HG02610 (cell line): ENCODE data around the gene PRELP.
"Not testable (repeated sequence)": the region's sequence is repeated elsewhere in the genome, so short reads cannot be mapped to it uniquely, and the experiment has no call there.

Experiments used
- ATAC-seq: cut with Tn5 transposase; IDR thresholded peaks from one replicate; pipeline ENCODE4 v1.9.1; 2021; ENCODE audit warnings: mild to moderate bottlenecking, moderate library complexity; ENCODE audit not compliant: unreplicated experiment

Gene PRELP

DNA sequence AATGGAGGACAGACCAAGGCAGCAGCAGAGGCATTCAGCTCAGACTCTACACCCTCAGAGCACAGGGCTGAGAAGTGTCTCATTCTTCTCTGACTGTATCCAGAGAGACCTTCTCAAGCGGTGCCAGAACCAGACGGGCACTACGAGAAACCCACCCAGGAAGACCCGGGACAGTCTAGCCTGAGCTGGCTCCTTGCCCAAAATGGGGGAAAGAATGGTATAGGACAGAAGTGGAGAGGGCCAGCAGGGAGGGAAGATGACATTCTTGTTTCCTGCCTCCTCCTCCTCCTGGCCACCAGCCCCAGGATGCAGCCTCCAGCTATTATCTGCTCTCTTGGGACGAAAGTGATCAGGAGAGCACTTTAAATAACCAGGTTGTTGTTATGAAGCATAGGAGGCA lies 22.6 kb upstream of the PRELP start:
- no peak for ATAC-seq

DNA sequence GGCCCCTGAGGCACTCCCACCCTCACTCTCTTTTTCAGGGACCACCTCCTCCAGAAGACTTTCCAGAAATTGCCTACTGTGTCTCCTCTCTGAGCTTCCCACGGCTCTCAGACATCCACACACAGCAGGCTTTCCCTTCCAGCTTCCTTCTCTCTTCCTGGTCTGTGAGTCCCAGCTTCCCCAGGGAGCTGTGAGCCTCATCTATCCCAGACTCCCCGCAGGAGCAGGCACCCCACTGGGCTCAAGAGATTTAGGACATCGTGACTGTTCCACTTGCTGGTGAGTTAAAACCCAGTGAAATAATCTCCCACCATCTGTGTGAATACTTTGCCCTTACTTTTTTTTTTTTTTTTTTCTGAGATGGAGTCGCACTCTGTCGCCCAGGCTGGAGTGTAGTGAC lies 22.0 kb upstream of the PRELP start:
- ATAC-seq: no peak

DNA sequence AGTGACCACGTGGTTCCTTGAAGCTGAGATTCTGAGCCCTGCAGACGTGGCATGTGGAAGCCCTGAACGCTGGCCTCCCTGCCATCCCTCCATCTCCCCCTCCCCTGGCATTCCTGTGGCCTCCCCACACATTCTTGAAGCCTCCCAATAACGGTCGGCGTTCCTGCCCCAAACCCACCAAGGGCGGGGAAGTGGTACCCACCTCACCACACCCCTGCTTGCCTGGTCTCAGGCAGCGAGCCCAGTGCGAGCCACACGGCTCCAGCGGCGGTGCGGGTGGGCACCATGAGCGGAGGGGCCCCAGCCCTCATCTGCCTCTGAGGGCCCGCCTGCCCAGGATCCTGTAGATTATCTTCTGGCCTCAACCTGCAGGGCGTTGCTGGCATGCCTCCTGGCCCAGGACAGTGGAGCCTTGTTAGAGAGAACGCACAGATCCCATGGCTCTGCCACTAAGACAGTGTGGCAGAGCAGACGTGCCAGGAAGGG lies 20.6 kb upstream of the PRELP start:
- ATAC-seq: no peak

DNA sequence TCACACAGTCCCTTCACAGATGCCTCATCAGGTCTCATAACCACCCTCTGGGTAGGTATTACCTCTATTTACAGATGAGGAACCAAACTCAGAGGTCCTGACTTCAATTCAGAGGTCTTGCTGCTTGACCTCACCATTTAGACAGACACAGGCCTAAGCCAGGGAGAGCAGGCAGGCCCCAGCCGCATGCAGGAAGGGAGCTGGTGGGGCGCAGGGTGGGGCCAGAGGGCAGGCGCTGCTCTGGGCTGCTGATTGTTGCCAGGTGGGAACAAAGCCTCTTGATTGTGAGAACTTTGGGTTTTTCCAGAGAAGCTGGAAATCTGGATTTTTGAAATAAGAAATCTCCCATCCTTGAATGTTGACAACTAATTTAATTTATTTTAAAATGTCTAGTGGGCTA lies 19.9 kb upstream of the PRELP start:
- no peak for ATAC-seq

DNA sequence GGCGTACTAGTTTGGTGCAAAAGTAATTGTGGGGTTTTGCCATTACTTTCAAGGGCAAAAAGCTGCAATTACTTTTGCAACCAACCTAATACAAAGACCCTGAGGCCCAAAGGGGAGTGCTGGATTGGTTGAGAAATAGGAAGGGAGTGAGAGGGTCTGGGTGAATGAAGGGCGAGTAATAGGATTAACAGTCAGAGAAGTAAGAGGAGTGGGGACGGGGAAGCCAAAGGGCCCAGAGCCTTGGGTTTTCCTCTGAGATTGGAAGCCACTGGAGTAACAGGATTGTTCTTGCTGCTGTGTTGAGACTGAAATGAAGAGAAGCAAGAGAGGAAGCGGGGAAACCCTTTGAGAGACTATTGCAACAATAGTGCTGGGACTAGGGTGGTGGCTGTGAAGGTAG lies 19.0 kb upstream of the PRELP start:
- no peak for ATAC-seq

DNA sequence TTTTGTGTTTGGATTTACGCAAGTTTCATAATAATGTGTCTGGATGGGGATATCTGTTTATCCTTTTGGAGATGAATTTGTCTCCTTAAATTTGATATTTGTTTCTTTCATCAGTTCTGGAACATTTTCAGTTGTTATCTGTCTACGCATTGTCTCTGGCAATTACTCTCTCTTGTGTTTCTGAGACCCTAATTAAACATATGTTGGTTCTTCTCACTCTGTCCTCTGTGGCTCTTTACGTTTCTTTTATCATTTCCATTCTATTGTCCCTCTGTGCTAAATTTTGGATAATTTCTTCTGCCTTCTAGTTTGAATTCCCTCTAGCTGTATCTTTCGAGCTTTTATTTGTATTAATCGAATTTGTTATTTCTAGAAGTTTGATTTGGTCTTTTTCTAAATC lies 17.5 kb upstream of the PRELP start:
- ATAC-seq: no peak

DNA sequence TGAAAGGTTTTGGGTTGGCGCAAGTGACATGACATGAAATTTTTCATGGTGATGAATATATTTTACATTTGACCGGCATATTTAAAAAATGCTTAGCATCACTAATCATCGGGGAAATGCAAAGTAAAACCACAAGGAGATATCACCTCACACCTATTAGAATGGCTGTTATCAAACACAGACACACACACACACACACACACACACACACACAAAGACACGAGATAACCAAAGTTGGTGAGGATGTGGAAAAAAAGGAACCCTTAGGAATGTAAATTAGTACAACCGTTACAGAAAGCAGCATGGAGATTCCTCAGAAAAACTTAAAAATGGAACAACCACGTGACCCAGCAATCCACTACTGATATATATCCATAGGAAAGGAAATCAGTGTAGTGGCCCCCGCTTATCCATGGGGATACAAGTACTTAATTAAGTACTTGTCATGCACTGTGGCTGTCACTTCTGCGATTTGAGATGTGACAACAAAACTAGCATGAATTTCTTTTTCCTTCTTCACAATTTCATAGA lies 15.9 kb upstream of the PRELP start:
- ATAC-seq: no peak

DNA sequence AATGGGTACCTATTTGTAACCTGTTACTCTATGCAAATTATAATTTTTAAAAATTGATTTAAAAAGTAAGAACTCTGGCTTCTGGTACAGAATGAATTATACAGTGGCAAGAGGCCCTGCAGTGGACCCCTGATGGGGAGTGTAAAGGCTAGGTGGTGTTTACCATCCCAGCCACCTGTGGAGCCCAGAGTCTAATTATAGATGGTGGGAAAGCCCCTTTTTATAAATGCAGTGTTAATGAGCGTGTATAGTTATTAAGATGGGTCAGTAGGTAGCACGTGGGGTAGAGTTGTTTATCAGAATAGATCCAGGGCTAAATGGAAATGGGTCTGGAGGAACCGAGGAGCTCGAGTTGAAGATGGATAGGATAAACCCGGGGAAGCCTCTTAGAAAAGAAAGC lies 13.9 kb upstream of the PRELP start:
- no peak for ATAC-seq

DNA sequence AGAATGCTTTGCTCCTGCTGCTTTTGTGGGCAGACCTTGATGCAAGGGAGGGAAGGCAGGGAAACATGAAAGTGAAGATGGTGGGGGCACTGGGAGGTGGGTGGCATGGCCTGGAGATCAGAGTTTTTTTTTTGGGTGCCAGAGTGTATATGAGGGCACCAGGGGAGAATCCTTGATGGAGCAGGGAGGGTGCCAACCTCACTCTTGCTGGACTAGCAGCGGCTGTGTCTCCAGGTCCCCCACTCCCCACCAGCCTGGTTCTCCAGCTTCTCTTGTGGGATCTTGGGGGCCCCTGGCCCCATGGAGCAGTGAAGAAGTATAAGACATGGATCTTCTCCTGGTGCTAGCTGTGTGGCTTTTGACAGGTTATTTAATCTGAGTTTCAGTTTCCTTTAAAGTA lies 13.5 kb upstream of the PRELP start:
- ATAC-seq: no peak

DNA sequence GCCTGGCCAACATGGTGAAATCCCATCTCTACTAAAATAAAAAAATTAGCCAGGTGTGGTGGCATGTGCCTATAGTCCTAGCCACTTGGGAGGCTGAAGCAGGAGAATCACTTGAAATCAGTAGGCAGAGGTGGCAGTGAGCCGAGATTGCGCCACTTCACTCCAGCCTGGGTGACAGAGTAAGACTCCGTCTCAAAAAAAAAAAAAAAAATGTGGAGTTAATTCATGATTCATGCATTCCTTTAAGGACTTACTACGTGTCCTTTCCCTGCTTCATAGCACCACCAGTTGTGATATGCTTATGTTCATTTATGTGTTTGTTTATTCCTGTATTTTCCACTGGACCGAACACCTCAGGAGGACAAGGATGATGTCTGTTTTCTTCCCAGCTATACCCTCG lies 12.7 kb upstream of the PRELP start:
- no peak for ATAC-seq

DNA sequence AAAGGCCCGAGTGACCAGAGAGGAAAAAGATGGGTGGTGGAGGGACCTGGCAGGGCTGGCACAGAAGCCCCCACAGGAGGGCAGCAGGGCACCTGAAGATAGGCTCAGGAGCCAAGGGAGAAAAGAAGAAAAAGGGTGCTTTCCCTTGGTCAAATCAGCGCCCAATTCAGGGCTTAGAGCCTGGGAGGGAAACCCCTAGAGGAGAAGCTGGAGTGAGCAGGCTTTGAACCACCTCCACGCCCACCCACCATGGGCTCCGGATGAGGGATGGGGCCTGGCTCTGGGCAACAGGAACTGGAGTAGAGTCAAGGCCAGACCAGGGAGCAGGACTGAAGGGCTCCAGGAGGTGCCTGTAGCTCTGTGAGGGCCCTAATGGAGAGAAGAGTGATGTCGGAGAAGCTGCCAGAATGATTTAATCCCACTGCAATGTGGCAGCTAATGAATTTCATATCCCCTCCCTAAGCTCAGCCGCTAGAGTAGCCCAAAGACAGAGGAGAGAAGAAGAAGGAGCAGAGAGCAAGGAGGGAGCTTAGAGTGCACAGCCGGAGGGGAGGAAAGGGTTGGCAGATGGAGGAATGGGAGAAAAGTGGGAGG lies 12.0 kb upstream of the PRELP start:
- no peak for ATAC-seq

DNA sequence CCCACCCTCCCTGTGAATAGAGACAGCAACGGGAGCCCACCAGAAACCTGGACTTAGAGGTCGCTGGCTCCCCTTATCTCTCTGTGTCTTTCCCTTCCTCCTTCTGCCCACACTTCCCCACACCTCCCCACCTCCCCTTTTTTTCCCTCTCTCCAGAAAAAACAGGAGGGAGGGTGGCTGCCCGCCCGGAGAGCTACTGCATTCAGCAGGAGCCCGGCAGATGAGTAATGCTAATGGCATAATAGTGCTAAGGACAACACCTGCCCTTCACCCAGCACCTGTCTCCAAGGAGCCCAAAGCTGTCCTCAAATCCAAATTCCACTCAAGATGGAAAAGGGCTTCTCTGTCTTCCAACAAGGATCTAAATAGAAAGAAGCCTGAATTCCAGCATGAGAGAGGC lies 11.4 kb upstream of the PRELP start:
- ATAC-seq: no peak

DNA sequence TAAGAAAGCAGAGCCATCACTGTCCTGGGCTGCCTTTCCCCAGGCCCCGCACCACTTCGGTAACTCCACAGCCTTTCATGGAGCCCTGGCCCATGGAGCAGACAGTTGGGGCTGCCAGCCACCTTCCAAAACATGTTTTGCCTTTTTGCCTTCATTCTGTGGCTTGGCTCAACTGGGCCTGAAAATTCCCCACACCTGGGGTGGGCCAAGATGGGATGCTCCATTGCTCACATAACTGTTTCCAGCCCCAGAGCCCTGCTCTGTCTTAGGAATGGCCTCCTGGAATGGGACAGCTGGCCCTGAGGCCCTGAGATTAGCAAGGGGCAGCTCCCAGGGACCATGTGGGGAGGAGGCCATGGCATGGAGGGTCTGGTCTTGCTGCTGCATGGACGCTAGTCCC lies 10.9 kb upstream of the PRELP start:
- ATAC-seq: no peak

DNA sequence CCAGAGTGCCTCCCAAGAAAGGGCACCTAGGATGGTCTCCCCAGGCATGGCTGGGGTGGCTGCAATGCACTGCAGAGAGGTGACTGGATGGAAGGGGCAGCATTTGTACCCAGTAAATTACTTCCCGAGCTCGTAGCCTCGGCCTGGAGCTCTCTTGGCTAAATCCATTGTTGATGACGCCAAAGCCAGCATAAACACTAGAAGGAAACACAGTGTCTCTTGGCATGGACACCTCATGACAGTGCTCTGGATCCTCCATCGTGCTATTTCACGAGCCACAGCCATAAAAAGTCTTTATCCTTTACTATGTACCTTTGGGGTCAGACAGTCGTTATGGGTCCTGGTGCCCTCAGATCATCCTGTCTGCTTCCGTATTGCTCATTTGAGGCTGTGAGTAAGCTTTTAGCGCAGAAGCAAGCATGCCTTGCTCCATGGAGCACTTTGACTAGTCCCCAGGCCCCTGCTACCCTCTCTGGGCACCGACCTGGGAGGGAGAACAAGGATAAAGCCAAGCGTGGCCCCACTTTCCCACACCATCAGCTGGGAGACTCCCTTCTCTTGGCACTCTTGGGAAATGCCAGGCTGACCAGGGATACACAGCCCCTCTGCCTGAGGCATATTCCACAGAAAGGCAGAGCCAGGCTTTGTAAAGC lies 10.3 kb upstream of the PRELP start:
- ATAC-seq: no peak

DNA sequence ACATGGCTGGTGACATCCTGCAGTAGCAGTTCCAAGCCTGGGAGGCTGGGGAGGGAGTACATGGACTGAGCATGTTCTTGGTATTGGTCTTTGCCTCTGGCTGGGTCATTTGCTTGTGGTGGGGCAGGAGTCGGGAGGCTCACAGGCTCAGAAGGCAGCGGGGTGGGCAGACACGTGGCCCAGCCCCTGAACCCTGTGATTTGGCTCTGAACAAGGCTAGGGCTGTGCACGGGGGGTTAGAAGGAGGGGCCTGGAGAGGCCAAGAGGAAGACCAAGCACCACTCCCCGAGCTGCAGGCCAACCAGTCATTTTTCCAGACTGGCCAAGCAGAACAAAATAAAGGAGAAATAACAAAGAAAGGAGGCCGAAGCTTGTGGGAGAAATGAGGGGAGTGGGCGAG lies 9.7 kb upstream of the PRELP start:
- no peak for ATAC-seq

DNA sequence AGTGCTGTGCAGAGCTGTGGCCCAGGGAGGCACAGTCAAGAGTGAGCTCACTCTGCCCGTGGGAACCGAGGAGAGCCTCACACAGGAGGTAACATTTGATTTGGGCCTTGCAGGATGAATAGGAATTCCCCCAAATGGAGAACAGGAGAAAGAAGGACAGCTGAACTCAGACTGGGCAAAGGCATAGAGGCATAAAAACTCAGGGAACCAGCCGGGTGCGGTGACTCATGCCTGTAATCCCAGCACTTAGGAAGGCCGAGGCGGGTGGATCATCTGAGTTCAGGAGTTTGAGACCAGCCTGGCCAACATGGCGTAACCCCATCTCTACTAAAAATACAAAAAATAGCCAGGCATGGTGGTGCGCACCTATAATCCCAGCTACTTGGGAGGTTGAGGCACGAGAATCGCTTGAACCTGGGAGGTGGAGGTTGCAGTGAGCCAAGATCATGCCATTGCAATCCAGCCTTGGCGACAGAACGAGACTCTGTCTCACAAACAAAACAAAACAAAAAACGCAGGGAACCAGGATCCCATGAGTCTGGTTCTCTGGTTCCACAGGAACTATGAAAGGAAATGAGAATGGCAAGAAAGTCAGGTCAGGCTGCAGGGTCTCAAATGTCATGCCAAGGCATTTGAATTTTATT lies 8.6 kb upstream of the PRELP start:
- ATAC-seq: not testable (repeated sequence)

DNA sequence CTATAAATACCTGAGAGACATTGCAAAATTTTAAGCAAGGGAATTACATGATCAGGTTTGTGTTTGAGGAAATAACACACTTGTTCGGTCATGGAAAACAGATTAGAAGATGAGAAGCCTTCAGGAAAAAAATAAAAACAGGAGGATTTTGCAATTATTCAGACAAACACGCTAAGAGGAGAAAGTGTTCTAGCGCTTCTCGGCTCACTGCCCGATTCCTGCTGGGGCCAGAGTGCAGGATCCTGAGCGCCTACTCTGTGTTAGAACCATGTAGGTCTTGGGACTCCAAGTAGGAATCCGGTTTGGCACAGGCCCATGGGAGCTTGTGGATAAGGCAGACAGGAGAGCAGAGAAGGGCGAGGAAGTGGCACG lies 8.1 kb upstream of the PRELP start:
- no peak for ATAC-seq

DNA sequence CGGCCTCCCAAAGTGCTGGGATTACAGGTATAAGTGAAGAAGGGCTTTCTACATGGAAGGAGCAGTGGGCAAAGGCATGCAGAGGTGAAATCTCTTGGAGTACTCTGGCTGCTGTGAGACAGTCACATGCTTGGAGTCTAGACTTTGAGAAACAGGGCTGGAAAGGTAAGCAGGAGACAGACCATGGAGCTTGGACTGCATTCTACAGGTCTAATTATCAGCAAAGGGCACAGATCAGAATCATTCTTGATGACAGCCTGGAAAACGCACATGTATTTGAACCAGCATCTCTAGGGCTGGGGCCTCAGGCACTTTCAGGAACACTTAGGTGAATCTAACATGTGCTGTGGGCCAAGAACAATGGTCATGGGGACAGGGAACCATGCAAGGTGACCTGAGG lies 7.3 kb upstream of the PRELP start:
- ATAC-seq: no peak

DNA sequence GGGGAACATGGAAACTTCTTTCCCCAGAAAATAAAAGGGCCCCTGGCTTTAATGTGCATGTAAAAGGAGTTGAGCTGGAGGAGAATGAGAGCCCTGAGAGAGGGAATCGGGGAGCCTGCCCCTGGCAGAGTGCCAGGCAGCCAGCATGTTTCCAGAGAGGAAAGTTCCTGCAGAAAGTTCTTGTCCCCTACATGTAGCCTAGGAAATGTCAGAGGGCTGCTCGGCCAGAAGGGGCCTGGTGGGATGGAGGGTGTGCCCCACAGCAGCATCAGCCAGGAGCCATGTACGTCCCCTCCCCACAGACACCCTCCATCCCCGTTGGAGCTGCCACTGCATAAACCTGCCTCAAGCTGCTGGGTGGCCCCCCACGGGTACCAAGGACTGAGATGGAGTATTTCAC lies 5.4 kb upstream of the PRELP start:
- ATAC-seq: no peak

DNA sequence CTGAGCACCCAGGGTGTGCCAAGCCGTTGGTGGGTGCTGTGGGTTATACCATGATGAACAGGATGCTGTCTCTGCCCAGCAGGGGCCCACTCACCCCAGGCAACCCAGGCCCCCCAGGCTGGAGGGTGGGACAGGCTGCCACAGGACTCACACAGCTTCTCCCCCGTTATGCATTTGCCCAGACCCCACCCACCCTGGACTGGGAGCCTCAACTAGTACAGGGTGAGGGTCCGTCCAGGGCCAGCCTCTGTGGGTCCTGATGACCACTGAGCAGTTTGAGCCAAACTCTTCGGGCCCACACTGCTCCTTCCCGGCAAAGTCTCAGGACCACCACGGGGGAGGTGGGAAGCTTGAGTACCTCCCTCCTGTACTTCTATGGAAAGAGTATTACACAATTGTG lies 3.8 kb upstream of the PRELP start:
- no peak for ATAC-seq

DNA sequence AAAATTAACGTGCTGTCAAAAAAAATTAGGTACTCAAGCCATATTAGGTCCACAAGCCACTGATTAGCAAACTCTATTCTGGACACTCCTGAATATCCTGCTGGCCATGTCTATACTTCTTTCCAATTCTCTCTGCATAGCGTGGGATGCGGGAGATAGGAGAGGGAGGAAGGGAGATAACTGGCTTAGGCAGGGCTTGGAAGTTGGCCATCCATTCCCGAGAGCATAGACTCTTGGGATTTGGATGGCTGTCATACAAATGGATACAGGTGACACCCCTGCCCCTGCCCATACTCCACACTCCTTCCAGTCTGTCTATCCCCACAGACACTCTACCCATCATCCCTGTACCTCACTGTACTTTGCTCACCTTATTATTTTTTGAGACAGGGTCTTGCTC lies 2.3 kb upstream of the PRELP start:
- ATAC-seq: no peak

DNA sequence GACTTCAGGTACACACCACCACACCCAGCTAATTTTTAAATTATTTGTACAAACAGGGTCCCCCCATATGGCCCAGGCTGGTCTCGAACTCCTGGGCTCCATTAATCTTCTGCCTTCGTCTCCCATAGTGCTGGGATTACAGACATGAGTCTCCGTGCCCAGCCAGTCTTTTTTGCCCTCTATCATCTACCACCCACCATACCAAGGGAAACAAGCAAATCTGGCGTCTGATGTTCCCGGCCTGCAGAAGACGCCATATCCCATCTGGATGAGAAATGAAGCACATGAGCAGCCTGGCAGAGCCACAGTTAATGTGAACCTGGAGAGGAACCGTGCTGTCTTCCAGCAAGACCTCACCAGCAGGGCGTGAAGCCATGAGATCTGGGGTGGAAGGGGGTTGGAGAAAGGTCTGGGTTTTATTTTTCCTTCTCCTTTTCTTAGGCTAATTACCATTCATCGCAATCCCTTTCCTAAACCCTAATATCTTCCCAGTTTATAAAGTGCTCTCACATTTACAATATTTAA lies 1.8 kb upstream of the PRELP start:
- ATAC-seq: no peak
